Stimulated activated effector memory CD8-positive, alpha-beta T cell treated with anti-CD3 and anti-CD28 coated beads, Interleukin-12 subunit alpha, Interleukin-12 subunit beta, amount 100 ng/mL, for 72 hours (primary cell): ENCODE data around the gene LRRC3.

Experiments
- ATAC-seq: fragments of 150-1000 bp; cut with Tn5 transposase; 2 replicates; pipeline ENCODE4 v1.10.0; 2021
- DNase-seq, 2 donors: peaks; one replicate each; pipeline ENCODE4 v3.0.0; 2021 to 2022; ENCODE audit warnings: low spot score in 2 of 2
- H3K27ac Mint-ChIP-seq: one replicate; pipeline ENCODE4 v1.8.0; 2022; ENCODE audit warnings: mild to moderate bottlenecking, mixed read lengths
- H3K36me3 Mint-ChIP-seq: one replicate; pipeline ENCODE4 v1.8.0; 2022; ENCODE audit warnings: mild to moderate bottlenecking, mixed read lengths
- H3K4me1 Mint-ChIP-seq: one replicate; pipeline ENCODE4 v1.8.0; 2022; ENCODE audit warnings: mixed read lengths
- H3K4me3 Mint-ChIP-seq: one replicate; pipeline ENCODE4 v1.8.0; 2022; ENCODE audit warnings: mild to moderate bottlenecking, mixed read lengths
- H3K9me3 Mint-ChIP-seq: one replicate; pipeline ENCODE4 v1.8.0; 2022; ENCODE audit warnings: mixed read lengths

The LRRC3 gene

GRCh38 chr21:44456915-44457736 lies 1.8 kb downstream of the LRRC3 start:
- Mint-ChIP-seq H3K36me3 (no peaks in the 10 kb centered on the region), H3K4me3 (peak overlapping the region; percentile 63), H3K9me3 (peaks cover 7% of the 10 kb centered on the region), H3K27ac (no peak overlapping the region), H3K4me1 (peaks cover 8% of the 10 kb centered on the region)
- ATAC-seq = no peak
- no peak for DNase-seq

- DNase-seq = no peak
- ATAC-seq = no peak
These were observed 3.8 kb downstream of the LRRC3 start for GRCh38 chr21:44458971-44459711.

GRCh38 chr21:44459712-44460440 lies 4.6 kb downstream of the LRRC3 start:
- no peaks in the 10 kb centered on the region for H3K36me3 Mint-ChIP-seq
- no peak overlapping the region for H3K4me3 Mint-ChIP-seq
- H3K9me3 Mint-ChIP-seq = no peaks in the 10 kb centered on the region
- H3K4me1 Mint-ChIP-seq = no peaks in the 10 kb centered on the region
- ATAC-seq (no peak), DNase-seq (no peak)
- no peak overlapping the region for H3K27ac Mint-ChIP-seq

More at GRCh38 chr21:44458971-44459711, 3.8 kb downstream of the LRRC3 start:
- H3K4me1 Mint-ChIP-seq = peaks cover 7% of the 10 kb centered on the region
- no peak overlapping the region for H3K27ac Mint-ChIP-seq
- H3K9me3 Mint-ChIP-seq = peaks cover 3% of the 10 kb centered on the region
- no peak overlapping the region for H3K4me3 Mint-ChIP-seq
- no peaks in the 10 kb centered on the region for H3K36me3 Mint-ChIP-seq

GRCh38 chr21:44460441-44460755 lies 5.1 kb downstream of the LRRC3 start:
- no peak for DNase-seq
- no peak for ATAC-seq
- Mint-ChIP-seq H3K4me1 (no peaks in the 10 kb centered on the region), H3K4me3 (no peak overlapping the region), H3K36me3 (no peaks in the 10 kb centered on the region), H3K9me3 (no peaks in the 10 kb centered on the region), H3K27ac (no peak overlapping the region)

- H3K9me3 Mint-ChIP-seq = no peaks in the 10 kb centered on the region
- H3K4me3 Mint-ChIP-seq = no peak overlapping the region
- H3K27ac Mint-ChIP-seq = no peak overlapping the region
- DNase-seq = no peak
- no peaks in the 10 kb centered on the region for H3K4me1 Mint-ChIP-seq
- H3K36me3 Mint-ChIP-seq = no peaks in the 10 kb centered on the region
- no peak for ATAC-seq
These were observed 5.7 kb downstream of the LRRC3 start for GRCh38 chr21:44461005-44461404.

- ATAC-seq (no peak), DNase-seq (no peak)
- Mint-ChIP-seq H3K4me1 (no peaks in the 10 kb centered on the region), H3K9me3 (no peaks in the 10 kb centered on the region), H3K36me3 (no peaks in the 10 kb centered on the region), H3K4me3 (no peak overlapping the region), H3K27ac (no peak overlapping the region)
These were observed 6.2 kb downstream of the LRRC3 start for GRCh38 chr21:44461464-44462001.

- Mint-ChIP-seq H3K27ac (no peak overlapping the region), H3K36me3 (no peaks in the 10 kb centered on the region), H3K4me1 (no peaks in the 10 kb centered on the region), H3K4me3 (no peak overlapping the region), H3K9me3 (no peaks in the 10 kb centered on the region)
- ATAC-seq = no peak
- DNase-seq = no peak
These were observed 7.0 kb downstream of the LRRC3 start for GRCh38 chr21:44462086-44462833.

GRCh38 chr21:44462834-44463200 lies 7.5 kb downstream of the LRRC3 start:
- ATAC-seq (no peak), DNase-seq (no peak)
- Mint-ChIP-seq H3K4me1 (no peaks in the 10 kb centered on the region), H3K36me3 (no peaks in the 10 kb centered on the region), H3K27ac (no peak overlapping the region), H3K9me3 (no peaks in the 10 kb centered on the region), H3K4me3 (no peak overlapping the region)

- Mint-ChIP-seq H3K4me1 (no peaks in the 10 kb centered on the region), H3K9me3 (no peaks in the 10 kb centered on the region), H3K27ac (no peak overlapping the region), H3K4me3 (no peak overlapping the region), H3K36me3 (no peaks in the 10 kb centered on the region)
- ATAC-seq (no peak), DNase-seq (no peak)
These were observed 8.4 kb downstream of the LRRC3 start for GRCh38 chr21:44463724-44464123.

- ATAC-seq = no peak
- DNase-seq = no peak
- Mint-ChIP-seq H3K9me3 (no peaks in the 10 kb centered on the region), H3K27ac (no peak overlapping the region), H3K4me3 (no peak overlapping the region), H3K4me1 (no peaks in the 10 kb centered on the region), H3K36me3 (no peaks in the 10 kb centered on the region)
These were observed 9.0 kb downstream of the LRRC3 start for GRCh38 chr21:44464351-44464750.

- no peaks in the 10 kb centered on the region for H3K36me3 Mint-ChIP-seq
- no peak overlapping the region for H3K27ac Mint-ChIP-seq
- ATAC-seq = no peak
- H3K9me3 Mint-ChIP-seq = no peaks in the 10 kb centered on the region
- DNase-seq = no peak
- H3K4me3 Mint-ChIP-seq = no peak overlapping the region
- no peaks in the 10 kb centered on the region for H3K4me1 Mint-ChIP-seq
These were observed 11.1 kb downstream of the LRRC3 start for GRCh38 chr21:44466351-44466954.

- no peaks in the 10 kb centered on the region for H3K4me1 Mint-ChIP-seq
- H3K27ac Mint-ChIP-seq = no peak overlapping the region
- no peak overlapping the region for H3K4me3 Mint-ChIP-seq
- DNase-seq = no peak
- no peaks in the 10 kb centered on the region for H3K9me3 Mint-ChIP-seq
- ATAC-seq = no peak
- H3K36me3 Mint-ChIP-seq = no peaks in the 10 kb centered on the region
These were observed 11.9 kb downstream of the LRRC3 start for GRCh38 chr21:44466996-44467858.

- Mint-ChIP-seq H3K4me3 (no peak overlapping the region), H3K9me3 (no peaks in the 10 kb centered on the region), H3K27ac (no peak overlapping the region), H3K4me1 (no peaks in the 10 kb centered on the region), H3K36me3 (no peaks in the 10 kb centered on the region)
- no peak for DNase-seq
- ATAC-seq = no peak
These were observed 12.5 kb downstream of the LRRC3 start for GRCh38 chr21:44467859-44468195.

- Mint-ChIP-seq H3K9me3 (no peaks in the 10 kb centered on the region), H3K36me3 (no peaks in the 10 kb centered on the region), H3K4me3 (no peak overlapping the region), H3K27ac (no peak overlapping the region), H3K4me1 (no peaks in the 10 kb centered on the region)
- DNase-seq (no peak), ATAC-seq (no peak)
These were observed 16.0 kb downstream of the LRRC3 start for GRCh38 chr21:44471341-44471740.
